HG03520 (cell line): Measurements from ENCODE around the gene DLL4.

Experiments
- ATAC-seq: cut with Tn5 transposase; IDR thresholded peaks from one replicate; pipeline ENCODE4 v1.9.1; 2021; ENCODE audit warnings: mild to moderate bottlenecking, moderate library complexity; ENCODE audit not compliant: unreplicated experiment

DLL4 gene

DNA sequence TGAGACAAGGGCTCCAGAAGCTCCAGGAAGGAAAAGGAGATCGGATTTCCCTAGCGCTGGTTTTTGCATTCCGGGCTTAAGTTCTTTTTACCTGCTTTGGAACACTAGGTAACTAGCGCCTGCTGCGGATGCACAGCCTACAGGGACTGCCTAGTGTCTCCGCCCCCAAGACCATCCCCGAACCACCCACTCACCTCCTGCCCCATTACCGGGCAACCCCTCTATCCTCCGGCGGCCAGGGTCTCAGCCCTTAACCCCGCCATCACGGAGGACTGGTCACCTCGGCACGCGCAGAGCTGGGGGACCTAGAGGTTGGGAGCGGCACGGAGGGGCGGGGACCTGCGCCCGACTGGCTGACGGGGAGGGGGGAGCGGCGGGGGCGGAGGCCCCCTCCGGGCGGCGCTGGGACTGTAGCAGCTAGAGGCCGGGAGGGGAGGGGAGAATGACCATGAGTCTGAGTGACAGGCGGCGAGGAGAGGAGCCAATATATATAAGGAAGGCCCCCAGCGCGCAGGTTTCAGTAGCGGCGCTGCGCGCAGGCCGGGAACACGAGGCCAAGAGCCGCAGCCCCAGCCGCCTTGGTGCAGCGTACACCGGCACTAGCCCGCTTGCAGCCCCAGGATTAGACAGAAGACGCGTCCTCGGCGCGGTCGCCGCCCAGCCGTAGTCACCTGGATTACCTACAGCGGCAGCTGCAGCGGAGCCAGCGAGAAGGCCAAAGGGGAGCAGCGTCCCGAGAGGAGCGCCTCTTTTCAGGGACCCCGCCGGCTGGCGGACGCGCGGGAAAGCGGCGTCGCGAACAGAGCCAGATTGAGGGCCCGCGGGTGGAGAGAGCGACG lies at the start of gene DLL4:
Gene DLL4, plus strand, starts transcription at position 520 of the 839 bp plus-strand sequence. CDS start 329 bp downstream, outside the sequence.
- no peak for ATAC-seq

DNA sequence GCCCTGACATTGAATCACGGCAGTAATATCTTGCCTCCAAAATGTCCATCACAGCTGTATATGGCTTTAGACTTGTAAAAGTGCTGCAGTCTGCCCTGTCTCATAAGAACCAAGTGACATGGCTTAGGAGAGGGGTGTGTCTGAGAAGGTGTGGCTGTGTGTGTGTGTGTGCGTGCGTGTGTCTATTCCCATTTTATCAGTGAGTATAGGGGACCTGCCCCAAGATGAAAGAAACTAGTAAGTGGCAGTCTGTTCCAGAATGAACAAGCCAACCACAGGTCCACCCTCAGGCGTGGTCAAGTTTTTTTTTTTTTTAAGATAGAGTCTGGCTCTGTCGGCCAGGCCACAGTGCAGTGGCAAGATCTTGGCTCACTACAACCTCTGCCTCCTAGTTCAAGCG lies 49.5 kb upstream of the DLL4 start:
- no peak for ATAC-seq

DNA sequence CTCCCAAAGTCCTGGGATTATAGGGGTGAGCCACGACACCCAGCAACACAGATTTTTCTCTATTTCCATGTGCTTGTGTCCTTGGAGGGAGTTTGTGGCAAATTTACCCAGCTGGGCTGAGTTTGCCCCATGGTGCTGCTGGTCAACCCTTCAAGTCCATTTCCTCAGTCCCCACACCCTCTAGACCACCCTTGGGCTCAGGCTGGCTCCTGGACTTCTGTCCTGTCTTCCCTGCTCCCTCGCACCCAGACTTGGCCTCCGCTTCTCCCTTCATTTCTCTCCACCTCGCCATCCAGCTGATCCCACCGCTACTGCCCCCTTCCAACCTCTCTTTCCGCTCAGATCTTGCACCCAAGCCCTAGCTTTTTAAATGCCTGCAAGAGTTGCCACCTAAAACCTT lies 47.8 kb upstream of the DLL4 start:
- no peak for ATAC-seq

DNA sequence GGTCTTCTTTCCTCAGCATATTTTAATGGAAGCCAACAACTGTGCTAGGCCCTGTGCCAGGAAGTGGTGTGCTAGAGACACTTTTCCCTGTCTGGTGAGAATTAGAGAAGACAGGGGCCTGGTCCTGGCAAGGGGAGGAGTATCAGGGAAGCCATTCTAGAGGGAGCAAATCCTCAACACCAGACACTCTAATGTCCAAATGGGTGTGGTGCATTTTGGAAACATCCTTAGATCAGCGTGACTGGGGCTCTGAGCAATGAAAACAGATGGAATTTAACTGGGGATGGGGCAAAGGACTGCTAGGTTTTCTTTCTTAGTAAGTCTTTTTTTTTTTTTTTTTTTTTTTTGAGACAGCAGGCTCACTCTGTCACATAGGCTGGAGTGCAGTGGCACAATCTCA lies 42.6 kb upstream of the DLL4 start:
- ATAC-seq: no peak

DNA sequence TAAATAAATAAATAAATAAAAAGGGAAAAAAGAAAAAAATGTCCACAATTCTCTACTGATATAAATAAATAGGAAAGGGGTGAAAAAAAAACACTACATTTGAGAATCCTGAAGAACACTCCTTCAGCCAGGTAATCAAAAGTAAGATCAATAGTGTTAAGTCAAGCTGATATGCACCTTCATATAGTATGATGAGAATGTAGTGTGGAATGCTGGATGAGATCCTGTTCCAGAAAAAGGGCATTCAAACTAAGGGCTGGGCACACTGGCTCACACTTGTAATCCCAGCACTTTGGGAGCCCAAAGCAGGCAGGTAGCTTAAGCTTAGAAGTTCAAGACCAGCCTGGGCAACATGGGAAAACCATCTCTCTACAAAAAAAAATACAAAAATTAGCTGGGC lies 40.0 kb upstream of the DLL4 start:
- ATAC-seq: no peak

DNA sequence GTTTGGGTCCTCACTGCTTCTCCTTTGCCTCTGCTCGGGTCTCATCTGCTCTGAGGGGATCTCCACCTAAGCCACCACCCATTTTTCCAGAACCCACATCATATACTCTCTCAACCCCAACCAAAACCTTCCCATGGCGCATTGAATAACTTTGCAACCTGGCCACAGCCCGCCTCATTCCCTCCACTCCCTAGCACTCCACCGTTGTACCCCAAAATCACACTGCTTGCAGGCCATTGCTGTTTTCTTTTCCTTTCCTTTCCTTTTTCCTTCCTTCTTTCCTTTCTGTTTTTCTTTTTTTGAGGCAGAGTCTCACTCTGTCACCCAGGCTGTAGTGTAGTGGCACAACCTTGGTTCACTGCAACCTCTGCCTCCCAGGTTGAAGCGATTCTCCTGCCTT lies 38.0 kb upstream of the DLL4 start:
- no peak for ATAC-seq

DNA sequence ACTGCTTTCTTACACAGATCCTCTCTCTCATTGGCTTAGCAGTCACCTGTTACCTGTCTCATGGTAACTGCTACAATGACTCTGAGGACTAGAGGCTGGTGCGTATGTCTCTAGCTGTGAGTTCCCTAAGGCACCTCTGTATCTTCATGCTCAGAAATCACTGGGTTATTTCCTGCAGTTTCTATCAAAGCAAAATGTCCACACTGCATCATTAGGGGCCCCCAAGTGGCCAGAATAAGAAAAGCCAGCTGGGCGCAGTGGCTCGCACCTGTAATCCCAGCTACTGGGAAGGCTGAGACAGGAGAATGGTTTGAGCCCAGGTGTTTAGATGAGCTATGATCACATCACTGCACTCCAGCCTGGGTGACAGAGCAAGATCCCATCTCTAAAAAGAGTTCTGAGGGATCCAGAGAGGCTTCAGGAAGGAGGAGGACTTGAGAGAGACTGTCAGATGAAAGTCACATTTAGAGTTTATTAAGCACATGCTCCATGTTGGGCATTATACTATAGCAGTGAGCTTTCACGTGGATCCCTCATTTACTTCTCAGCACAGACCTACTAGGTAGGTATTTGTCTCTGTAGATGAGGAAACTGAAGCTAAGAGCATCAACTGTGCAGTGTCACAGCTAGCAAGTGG lies 37.2 kb upstream of the DLL4 start:
- ATAC-seq: no peak

DNA sequence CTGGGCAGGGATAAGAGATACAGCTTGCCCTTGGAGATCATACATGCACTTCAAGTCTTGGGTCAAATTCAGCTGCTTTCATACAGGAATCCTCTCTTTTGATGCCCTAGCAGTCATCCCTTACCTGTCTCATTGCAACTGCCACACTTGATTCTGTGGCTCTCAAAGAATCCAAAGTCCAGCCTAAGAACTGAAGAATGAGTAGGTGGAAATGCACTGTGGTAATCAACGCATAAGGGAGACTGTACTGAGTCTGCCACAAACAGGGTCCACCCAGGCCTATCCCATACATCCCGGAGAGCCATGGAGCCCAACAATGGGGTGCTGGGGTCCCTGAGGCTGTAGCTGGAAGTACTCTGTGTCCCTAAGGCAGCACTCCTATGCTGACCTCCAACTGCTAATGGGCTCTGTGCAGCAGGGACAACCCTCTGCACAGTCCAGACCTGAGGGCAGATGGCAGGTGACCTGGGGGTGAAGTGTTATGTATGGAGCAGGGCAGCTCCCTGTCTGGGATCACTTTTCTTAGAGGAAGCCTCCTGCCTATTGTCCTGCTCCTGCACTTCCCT lies 36.6 kb upstream of the DLL4 start:
- ATAC-seq: no peak

DNA sequence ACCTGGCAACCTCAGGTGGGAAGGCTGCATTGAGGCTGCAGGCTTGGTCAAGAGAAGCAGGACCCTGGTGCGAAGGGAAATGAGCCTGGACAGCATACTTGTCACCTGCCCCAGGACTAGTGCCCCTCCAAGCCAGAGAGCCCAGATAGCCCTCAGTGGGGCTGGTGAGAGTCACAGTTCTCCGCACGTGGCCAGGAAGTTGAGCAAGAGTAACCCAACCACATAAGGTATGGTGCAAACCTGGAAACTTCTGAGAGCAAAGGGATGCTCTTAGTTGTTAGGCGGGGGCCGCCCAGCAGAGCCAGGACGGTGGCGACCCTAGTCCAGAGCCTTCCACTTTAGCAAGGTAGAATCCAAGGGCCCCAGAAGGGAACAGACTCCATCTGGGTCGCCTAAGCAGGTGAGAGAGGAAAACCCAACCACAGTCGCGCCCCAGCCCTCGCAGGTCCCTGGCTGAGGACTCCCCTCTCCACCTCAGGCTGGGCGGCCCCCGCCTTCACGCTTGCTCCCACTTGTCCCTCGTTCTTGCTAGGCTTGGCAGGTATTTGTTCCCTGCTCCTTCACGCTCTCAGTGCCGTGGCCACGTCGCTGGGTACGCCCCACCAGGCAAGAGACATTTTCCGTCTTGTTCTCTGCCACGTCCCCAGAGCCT lies 36.0 kb upstream of the DLL4 start:
- no peak for ATAC-seq

DNA sequence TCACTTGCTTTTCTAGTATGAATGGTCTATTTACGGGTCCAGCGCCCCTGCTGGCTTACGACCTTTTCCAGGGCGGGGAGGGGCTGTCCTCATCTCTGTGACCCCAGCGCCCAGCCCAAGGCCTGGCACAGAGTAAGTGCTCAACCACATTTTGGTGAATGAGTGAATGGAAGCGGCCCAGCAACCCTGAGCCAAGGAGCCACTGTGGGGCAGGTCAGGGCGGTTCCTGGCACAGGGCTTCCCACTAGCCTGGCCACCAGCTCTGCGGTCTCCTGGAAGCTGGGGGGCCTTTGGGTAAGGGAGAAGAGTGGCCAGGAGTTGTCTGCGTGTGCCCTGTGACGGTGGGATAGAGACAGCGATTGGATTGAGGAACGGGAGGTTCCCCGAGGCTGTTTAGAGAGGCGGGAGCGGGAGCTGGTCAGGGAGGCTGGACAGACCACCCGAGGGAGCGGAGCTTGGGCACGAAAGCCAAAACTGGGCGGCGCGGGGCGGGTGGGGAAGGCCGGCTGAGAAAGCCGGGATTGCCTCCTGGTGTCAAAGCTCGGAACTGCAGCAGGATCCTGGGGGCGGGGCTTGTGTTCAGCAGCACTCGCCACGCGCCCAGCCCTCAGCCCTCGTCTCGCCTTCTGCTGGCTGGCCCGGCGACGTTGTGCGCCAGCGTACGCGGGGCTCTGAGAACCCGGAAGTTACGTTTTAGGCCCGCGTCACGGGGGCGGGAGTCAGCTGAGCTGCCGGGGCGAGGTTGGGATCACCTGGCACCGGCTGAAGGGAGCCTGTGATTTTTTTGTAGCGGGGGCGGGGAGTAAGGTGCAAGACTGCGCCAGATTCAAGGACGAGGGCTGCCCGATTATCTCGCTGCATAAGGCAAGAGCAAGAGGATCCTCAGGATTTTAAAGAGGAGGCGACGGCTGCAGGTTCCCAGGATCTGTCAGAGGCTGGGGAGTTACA lies 35.1 kb upstream of the DLL4 start, which contains the start of gene VPS18:
Gene VPS18, plus strand, starts transcription at position 718 of the 948 bp plus-strand sequence. CDS start 319 bp downstream, outside the sequence.
- ATAC-seq: peak; percentile 87

DNA sequence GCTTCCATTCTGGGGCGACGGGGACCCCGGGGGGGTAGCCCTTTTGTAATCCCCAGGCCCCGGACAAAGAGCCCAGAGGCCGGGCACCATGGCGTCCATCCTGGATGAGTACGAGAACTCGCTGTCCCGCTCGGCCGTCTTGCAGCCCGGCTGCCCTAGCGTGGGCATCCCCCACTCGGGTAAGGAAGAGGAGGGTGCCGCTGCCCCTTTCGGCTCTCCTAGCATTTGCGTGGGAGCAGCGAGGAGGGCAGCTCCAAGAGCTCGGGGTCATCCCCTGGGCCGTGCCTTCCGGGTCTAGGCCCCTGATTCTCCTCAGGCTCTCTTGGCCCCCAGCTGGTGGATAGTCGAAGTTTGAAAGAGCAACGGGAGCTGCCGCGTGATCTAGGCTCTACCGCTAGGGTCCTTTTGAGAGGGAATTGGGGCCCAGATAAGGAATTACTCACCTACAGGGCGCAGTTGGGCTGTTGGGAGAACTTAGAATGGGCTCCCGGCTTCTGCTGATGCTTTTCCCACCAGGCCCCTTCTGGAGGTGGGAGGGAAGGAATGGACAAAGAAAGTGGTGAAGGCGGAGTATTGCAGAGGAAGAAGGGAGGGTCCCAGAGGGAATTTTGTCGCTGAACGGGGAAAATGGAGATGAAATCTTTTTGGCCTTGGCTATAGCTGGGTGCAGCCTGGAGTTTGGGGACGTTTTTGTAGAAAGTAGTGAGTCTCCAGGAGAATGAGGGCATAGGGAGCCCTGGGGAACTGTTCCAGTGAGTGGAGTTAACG lies 34.3 kb upstream of the DLL4 start:
- ATAC-seq: peak; percentile 32

DNA sequence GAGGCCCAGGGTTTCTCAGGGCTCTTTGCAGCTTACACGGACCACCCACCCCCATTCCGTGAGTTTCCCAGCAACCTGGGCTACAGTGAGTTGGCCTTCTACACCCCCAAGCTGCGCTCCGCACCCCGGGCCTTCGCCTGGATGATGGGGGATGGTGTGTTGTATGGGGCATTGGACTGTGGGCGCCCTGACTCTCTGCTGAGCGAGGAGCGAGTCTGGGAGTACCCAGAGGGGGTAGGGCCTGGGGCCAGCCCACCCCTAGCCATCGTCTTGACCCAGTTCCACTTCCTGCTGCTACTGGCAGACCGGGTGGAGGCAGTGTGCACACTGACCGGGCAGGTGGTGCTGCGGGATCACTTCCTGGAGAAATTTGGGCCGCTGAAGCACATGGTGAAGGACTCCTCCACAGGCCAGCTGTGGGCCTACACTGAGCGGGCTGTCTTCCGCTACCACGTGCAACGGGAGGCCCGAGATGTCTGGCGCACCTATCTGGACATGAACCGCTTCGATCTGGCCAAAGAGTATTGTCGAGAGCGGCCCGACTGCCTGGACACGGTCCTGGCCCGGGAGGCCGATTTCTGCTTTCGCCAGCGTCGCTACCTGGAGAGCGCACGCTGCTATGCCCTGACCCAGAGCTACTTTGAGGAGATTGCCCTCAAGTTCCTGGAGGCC lies 29.5 kb upstream of the DLL4 start:
- ATAC-seq: no peak

DNA sequence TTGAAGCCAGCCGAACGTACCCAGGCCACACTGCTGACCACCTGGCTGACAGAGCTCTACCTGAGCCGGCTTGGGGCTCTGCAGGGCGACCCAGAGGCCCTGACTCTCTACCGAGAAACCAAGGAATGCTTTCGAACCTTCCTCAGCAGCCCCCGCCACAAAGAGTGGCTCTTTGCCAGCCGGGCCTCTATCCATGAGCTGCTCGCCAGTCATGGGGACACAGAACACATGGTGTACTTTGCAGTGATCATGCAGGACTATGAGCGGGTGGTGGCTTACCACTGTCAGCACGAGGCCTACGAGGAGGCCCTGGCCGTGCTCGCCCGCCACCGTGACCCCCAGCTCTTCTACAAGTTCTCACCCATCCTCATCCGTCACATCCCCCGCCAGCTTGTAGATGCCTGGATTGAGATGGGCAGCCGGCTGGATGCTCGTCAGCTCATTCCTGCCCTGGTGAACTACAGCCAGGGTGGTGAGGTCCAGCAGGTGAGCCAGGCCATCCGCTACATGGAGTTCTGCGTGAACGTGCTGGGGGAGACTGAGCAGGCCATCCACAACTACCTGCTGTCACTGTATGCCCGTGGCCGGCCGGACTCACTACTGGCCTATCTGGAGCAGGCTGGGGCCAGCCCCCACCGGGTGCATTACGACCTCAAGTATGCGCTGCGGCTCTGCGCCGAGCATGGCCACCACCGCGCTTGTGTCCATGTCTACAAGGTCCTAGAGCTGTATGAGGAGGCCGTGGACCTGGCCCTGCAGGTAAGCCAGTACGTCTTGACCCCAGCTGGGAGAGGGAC lies 28.7 kb upstream of the DLL4 start:
- ATAC-seq: no peak

DNA sequence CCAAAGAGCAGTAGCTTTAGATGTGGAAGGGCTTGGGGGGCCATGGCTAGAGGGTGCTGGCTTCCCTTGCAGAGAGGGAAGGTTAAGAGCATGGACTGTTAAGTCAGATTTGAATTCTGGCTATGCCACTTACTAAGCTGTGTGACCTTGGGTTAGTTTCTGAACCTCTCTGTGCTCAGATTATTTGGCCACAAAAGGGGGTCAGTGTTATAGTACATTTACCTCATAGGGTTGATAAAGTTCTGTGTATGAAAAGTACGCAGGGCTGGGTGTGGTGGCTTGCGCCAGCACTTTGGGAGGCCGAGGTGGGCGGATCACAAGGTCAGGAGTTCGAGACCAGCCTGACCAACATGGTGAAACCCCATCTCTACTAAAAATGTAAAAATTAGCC lies 28.1 kb upstream of the DLL4 start:
- no peak for ATAC-seq

DNA sequence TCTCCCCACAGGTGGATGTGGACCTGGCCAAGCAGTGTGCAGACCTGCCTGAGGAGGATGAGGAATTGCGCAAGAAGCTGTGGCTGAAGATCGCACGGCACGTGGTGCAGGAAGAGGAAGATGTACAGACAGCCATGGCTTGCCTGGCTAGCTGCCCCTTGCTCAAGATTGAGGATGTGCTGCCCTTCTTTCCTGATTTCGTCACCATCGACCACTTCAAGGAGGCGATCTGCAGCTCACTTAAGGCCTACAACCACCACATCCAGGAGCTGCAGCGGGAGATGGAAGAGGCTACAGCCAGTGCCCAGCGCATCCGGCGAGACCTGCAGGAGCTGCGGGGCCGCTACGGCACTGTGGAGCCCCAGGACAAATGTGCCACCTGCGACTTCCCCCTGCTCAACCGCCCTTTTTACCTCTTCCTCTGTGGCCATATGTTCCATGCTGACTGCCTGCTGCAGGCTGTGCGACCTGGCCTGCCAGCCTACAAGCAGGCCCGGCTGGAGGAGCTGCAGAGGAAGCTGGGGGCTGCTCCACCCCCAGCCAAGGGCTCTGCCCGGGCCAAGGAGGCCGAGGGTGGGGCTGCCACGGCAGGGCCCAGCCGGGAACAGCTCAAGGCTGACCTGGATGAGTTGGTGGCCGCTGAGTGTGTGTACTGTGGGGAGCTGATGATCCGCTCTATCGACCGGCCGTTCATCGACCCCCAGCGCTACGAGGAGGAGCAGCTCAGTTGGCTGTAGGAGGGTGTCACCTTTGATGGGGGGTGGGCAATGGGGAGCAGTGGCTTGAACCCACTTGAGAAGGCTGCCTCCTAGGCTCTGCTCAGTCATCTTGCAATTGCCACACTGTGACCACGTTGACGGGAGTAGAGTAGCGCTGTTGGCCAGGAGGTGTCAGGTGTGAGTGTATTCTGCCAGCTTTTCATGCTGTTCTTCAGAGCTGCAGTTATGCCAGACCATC lies 26.3 kb upstream of the DLL4 start:
- no peak for ATAC-seq

DNA sequence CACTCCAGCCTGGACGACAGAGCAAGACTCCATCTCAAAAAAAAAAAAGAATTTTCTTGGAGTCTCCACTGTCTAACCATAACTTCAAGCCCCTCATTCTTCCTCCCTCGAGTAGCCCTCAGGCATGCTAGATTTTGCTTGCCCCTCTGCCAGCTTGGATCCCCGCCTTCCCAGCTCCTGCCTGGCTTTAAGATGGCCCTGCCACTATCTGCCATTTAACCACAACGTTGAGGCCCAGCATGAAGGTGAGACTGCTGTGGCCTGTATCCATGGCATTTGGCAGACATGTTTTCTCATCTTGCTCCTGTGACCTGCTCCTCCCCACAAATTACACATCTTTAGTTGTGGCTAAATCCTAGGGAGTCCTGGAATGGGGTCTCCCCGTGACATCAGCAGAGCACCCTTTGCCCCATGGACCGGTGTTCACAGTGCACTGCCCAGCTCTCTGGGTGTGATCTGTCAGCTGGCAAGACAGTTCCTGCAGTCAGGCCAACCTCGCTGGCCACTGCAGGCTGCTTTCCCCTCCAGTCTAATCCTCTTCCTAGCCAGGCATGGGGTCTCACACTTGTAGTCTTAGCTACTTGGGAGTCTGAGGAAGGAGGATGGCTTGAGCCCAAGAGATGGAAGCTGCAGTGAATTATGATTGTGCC lies 24.5 kb upstream of the DLL4 start:
- no peak for ATAC-seq
